K562 (cell line): ENCODE results near the gene SLC37A2. TPM values are rescaled to one million over a fixed set of nuclear protein-coding genes. Genes with fewer than 3 reads are reported as not detected.

Source experiments
- AFF1 ChIP-seq, 2 experiments: fragments of 450-650 bp; IDR thresholded peaks; 2 replicates each; pipeline ENCODE4 v1.6.1; 2018; ENCODE audit warnings: mild to moderate bottlenecking in 2 of 2, low read depth in 1 of 2; ENCODE audit not compliant: partially characterized antibody in 2 of 2
- CCNT2 ChIP-seq: IDR thresholded peaks from 2 replicates; pipeline ENCODE4 v1.6.1; 2011; ENCODE audit warnings: borderline replicate concordance, low read depth, mild to moderate bottlenecking, moderate library complexity, mixed read lengths, low read length; ENCODE audit not compliant: insufficient read length; ENCODE audit errors: extremely low read depth
- CGGBP1 ChIP-seq: fragments of 250-450 bp; sonication (Bioruptor Pico); IDR thresholded peaks from 2 replicates; pipeline ENCODE4 v1.9.0; 2021; ENCODE audit warnings: mild to moderate bottlenecking
- CTCF ChIP-seq, 3 experiments: IDR thresholded peaks in 2 of 3; conservative IDR thresholded peaks in 1 of 3; 2 replicates each; pipeline ENCODE4 v1.5.1; 2011 to 2012; ENCODE audit warnings: low read length in 3 of 3, mild to moderate bottlenecking in 3 of 3, control low read depth in 2 of 3, improper control_type of control experiment in 1 of 3, inconsistent platforms in 1 of 3, low read depth in 1 of 3, mixed read lengths in 1 of 3, moderate library complexity in 1 of 3; ENCODE audit not compliant: insufficient read depth in 2 of 3
- HINFP ChIP-seq: fragments of 450-650 bp; conservative IDR thresholded peaks from 2 replicates; pipeline ENCODE4 v1.6.1; 2016; ENCODE audit warnings: missing genetic modification characterization, low read depth, mild to moderate bottlenecking, control low read depth, missing compliant biosample characterization
- MITF ChIP-seq: IDR thresholded peaks from 2 replicates; pipeline ENCODE4 v1.6.1; 2014; ENCODE audit warnings: antibody characterized with exemption
- PHF20 ChIP-seq: fragments of 450-650 bp; IDR thresholded peaks from 2 replicates; pipeline ENCODE4 v1.6.1; 2018; ENCODE audit not compliant: partially characterized antibody
- PML ChIP-seq: IDR thresholded peaks from 2 replicates; pipeline ENCODE4 v1.6.1; 2012; ENCODE audit warnings: low read length, inconsistent platforms
- PRMT5 ChIP-seq: sonication (generic); formaldehyde crosslinking; IDR thresholded peaks from 2 replicates; pipeline ENCODE4 v1.5.0; 2020; ENCODE audit warnings: missing genetic modification reagents
- SP1 ChIP-seq: sonication (generic); formaldehyde crosslinking; IDR thresholded peaks from 2 replicates; pipeline ENCODE4 v1.8.1; 2022; ENCODE audit warnings: mild to moderate bottlenecking, missing genetic modification reagents
- ZNF551 ChIP-seq: fragments of 250-450 bp; sonication (Bioruptor Pico); IDR thresholded peaks from 2 replicates; pipeline ENCODE4 v1.5.0; 2021; ENCODE audit warnings: mild to moderate bottlenecking, moderate library complexity
- ZSCAN29 ChIP-seq: fragments of 450-650 bp; IDR thresholded peaks from 2 replicates; pipeline ENCODE4 v1.6.1; 2017
- polyA plus RNA-seq, 8 experiments: library from polyadenylated mRNA; depleted of rRNA in 4 of 8; stranded (reverse) in 5 of 8; unstranded in 3 of 8; fragments of >200 nt; fragmentation: Nextera tagmentation in 2 of 8; fragmentation: Illumina TruSeq in 1 of 8; extraction: Ambion mirVana in 2 of 8; extraction: Trizol in 1 of 8; gene quantifications; 2 replicates each; pipeline versions ENCODE4 v1.2.1 to v1.2.3, GENCODE V29; 2011 to 2014; ENCODE audit warnings: inconsistent platforms in 1 of 8, missing spikeins in 1 of 8
- total RNA-seq, 7 experiments: library from RNA; depleted of rRNA in 6 of 7; stranded (reverse); fragments of >200 nt in 6 of 7; fragmentation: Illumina TruSeq in 2 of 7; extraction: Trizol in 2 of 7; gene quantifications; 2 replicates each; pipeline versions ENCODE4 v1.2.1 to v1.2.3, GENCODE V29; 2011 to 2021; ENCODE audit warnings: low replicate concordance in 1 of 7

Gene SLC37A2
- total and polyA plus RNA-seq, 9 of the 15 experiments (the other 6 are each of a cell fraction or from before 2014, with no cell fraction given), result 0.01 to 1.2 (median 0.52) TPM

GRCh38 chr11:125111343-125112207 is 48.5 kb downstream of the SLC37A2 start, which contains the start of gene TMEM218 (continued):
- TF ChIP-seq AFF1 (IDR thresholded peaks at IDR 0.05; ENCODE audit: low read depth in 1 of 2, partially characterized antibody in 2 of 2) (no peak), SP1 (peak; percentile 58; the same call in 1 of the 2 replicates), CCNT2 (no peak), PHF20 (peak; percentile 84), CGGBP1 (CRISPR knock-in tag) (no peak), ZNF551 (no peak), MITF (no peak), HINFP (no peak), PRMT5 (no peak), ZSCAN29 (no peak), CTCF (IDR thresholded peaks at IDR 0.05 in 2 of 3, conservative IDR thresholded peaks at IDR 0.05 in 1 of 3; ENCODE audit: insufficient read depth in 2 of 3, low read depth in 1 of 3, low read length in 3 of 3) (no peak), PML (no peak)
